Measurements from ENCODE around the gene MICAL2. TPM values are rescaled to one million over a fixed set of nuclear protein-coding genes. Genes with fewer than 3 reads are reported as not detected.

The MICAL2 gene
- total and polyA plus RNA-seq, 2 donors (not counting 1 experiment from before 2014, with no cell fraction given): 0.32 to 0.40 TPM

DNA sequence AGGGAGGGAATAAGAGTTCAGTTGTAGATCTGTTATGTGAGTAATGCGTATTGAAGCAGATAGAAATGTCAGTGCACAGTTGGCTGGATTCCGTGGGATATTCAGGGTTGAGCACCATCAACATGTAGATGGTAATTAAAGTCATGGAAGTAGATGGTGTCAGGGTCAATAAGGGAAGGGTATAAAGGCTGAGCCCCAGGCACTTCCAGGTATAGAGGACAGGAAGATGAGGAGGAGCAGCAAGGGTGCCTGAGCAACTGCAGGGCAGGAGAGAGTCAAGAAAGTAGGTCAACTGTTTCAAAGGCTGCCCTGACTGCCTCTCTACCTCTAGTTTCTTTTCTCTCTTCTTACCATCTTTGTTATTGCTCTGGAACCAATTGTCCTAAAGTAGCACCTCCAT, 85.9 kb downstream of the MICAL2 start:
- H3K4me1 Mint-ChIP-seq: no peaks in the 10 kb centered on the region
- H3K79me2 ChIP-seq (ENCODE audit: control insufficient read depth, insufficient read depth, low read length): no peaks in the 10 kb centered on the region
- H3K4me3 ChIP-seq (ENCODE audit: control extremely low read depth in 1 of 5, extremely low read depth in 1 of 5, insufficient read depth in 1 of 5, low read depth in 2 of 5, low read length in 4 of 5): no peak overlapping the region
- ChIA-PET CTCF (no interaction called here), POLR2A (no interaction called here)
- WGBS (ENCODE audit: insufficient coverage): 92% methylated on average over 2 of the region's 2 CpGs
- no peaks in the 10 kb centered on the region for H3K36me3 ChIP-seq (replicated peaks in 1 of 2; ENCODE audit: control extremely low read depth in 1 of 2, control insufficient read depth in 1 of 2, extremely low read depth in 1 of 2, insufficient read depth in 2 of 2, low read length in 1 of 2)
- H3K27ac ChIP-seq (ENCODE audit: low read length in 2 of 2): no peak overlapping the region
- H2AFZ ChIP-seq (ENCODE audit: insufficient read depth, low read depth, low read length, poor library complexity, severe bottlenecking): no peak overlapping the region
- H3K9me3 ChIP-seq (ENCODE audit: control extremely low read depth in 1 of 3, control insufficient read depth in 2 of 3, insufficient read depth in 1 of 3, low read length in 2 of 3): peaks cover 0 to 2% (median 0%) of the 10 kb centered on the region in 3 donors
- H3K4me2 ChIP-seq (replicated peaks; ENCODE audit: low read depth, low read length, poor library complexity, severe bottlenecking): no peak overlapping the region
- no peak for ATAC-seq (ENCODE audit: low read depth)
- H3K4me1 ChIP-seq (ENCODE audit: control insufficient read depth in 2 of 2, insufficient read depth in 2 of 2, low read length in 2 of 2): no peaks in the 10 kb centered on the region
- TF ChIP-seq EZH2 (IDR thresholded peaks at IDR 0.05; ENCODE audit: borderline replicate concordance, insufficient read depth, low read depth, low read length, poor library complexity, severe bottlenecking): no peak
- TF ChIP-seq, protein P1, sequence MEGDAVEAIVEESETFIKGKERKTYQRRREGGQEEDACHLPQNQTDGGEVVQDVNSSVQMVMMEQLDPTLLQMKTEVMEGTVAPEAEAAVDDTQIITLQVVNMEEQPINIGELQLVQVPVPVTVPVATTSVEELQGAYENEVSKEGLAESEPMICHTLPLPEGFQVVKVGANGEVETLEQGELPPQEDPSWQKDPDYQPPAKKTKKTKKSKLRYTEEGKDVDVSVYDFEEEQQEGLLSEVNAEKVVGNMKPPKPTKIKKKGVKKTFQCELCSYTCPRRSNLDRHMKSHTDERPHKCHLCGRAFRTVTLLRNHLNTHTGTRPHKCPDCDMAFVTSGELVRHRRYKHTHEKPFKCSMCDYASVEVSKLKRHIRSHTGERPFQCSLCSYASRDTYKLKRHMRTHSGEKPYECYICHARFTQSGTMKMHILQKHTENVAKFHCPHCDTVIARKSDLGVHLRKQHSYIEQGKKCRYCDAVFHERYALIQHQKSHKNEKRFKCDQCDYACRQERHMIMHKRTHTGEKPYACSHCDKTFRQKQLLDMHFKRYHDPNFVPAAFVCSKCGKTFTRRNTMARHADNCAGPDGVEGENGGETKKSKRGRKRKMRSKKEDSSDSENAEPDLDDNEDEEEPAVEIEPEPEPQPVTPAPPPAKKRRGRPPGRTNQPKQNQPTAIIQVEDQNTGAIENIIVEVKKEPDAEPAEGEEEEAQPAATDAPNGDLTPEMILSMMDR (IDR thresholded peaks at IDR 0.05): no peak
- intact Hi-C loops (cut with micrococcal nuclease): no loop called here
- no peak overlapping the region for H3K9ac ChIP-seq (ENCODE audit: low read length)
- H3K27me3 ChIP-seq (replicated peaks in 1 of 4; ENCODE audit: control extremely low read depth in 1 of 4, control insufficient read depth in 3 of 4, insufficient read depth in 4 of 4, low read length in 3 of 4): no peaks in the 10 kb centered on the region
- no peak overlapping the region for H3K4me3 Mint-ChIP-seq
- DNase-seq: no peak
- H3K27me3 Mint-ChIP-seq: peaks cover 3% of the 10 kb centered on the region
- no peak overlapping the region for H3K27ac Mint-ChIP-seq
- no peaks in the 10 kb centered on the region for H3K9me3 Mint-ChIP-seq (ENCODE audit: insufficient read depth)
- H4K20me1 ChIP-seq (ENCODE audit: control insufficient read depth, insufficient read depth, low read length, poor library complexity, severe bottlenecking): no peaks in the 10 kb centered on the region

DNA sequence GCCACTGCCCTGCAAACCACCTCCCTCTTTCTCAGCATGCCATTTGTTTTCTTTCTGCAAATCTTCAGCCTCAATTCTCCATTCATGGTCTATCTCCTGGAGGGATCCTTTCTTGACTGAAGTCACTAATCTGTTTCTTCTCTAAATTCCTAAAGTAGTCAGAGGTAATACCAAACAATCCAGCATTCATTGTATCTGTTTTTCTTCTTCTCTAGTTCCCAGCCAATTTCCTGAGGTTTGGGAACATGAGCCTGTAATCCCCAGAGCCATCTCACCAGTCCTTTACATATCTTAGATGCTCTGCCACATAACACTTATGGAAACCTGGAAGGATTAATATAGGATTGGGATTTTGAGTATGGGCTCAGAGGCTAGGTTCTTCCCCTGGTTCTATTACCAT, 86.5 kb downstream of the MICAL2 start:
- no peaks in the 10 kb centered on the region for H3K4me1 Mint-ChIP-seq

More for the DNA sequence above, 86.5 kb downstream of the MICAL2 start:
- DNase-seq: no peak
- no peak overlapping the region for H2AFZ ChIP-seq (ENCODE audit: insufficient read depth, low read depth, low read length, poor library complexity, severe bottlenecking)
- no peaks in the 10 kb centered on the region for H3K27me3 ChIP-seq (replicated peaks in 1 of 4; ENCODE audit: control extremely low read depth in 1 of 4, control insufficient read depth in 3 of 4, insufficient read depth in 4 of 4, low read length in 3 of 4)
- no peak overlapping the region for H3K4me2 ChIP-seq (replicated peaks; ENCODE audit: low read depth, low read length, poor library complexity, severe bottlenecking)
- peaks cover 0 to 2% (median 0%) of the 10 kb centered on the region in 3 donors for H3K9me3 ChIP-seq (ENCODE audit: control extremely low read depth in 1 of 3, control insufficient read depth in 2 of 3, insufficient read depth in 1 of 3, low read length in 2 of 3)
- H3K4me1 ChIP-seq (ENCODE audit: control insufficient read depth in 2 of 2, insufficient read depth in 2 of 2, low read length in 2 of 2): no peaks in the 10 kb centered on the region
- no peak overlapping the region for H3K27ac ChIP-seq (ENCODE audit: low read length in 2 of 2)
- TF ChIP-seq, protein P1 (IDR thresholded peaks at IDR 0.05): no peak
- no peak for TF ChIP-seq EZH2 (IDR thresholded peaks at IDR 0.05; ENCODE audit: borderline replicate concordance, insufficient read depth, low read depth, low read length, poor library complexity, severe bottlenecking)
- no peak for ATAC-seq (ENCODE audit: low read depth)
- intact Hi-C loops (cut with micrococcal nuclease): no loop called here
- CTCF ChIA-PET: no interaction called here
- H3K4me3 ChIP-seq (ENCODE audit: control extremely low read depth in 1 of 5, extremely low read depth in 1 of 5, insufficient read depth in 1 of 5, low read depth in 2 of 5, low read length in 4 of 5): no peak overlapping the region
- no peaks in the 10 kb centered on the region for H3K9me3 Mint-ChIP-seq (ENCODE audit: insufficient read depth)
- H3K79me2 ChIP-seq (ENCODE audit: control insufficient read depth, insufficient read depth, low read length): no peaks in the 10 kb centered on the region
- POLR2A ChIA-PET: no interaction called here
- H3K36me3 ChIP-seq (replicated peaks in 1 of 2; ENCODE audit: control extremely low read depth in 1 of 2, control insufficient read depth in 1 of 2, extremely low read depth in 1 of 2, insufficient read depth in 2 of 2, low read length in 1 of 2): no peaks in the 10 kb centered on the region
- no peak overlapping the region for H3K4me3 Mint-ChIP-seq
- no peak overlapping the region for H3K9ac ChIP-seq (ENCODE audit: low read length)
- no peak overlapping the region for H3K27ac Mint-ChIP-seq
- peaks cover 3% of the 10 kb centered on the region for H3K27me3 Mint-ChIP-seq
- H4K20me1 ChIP-seq (ENCODE audit: control insufficient read depth, insufficient read depth, low read length, poor library complexity, severe bottlenecking): no peaks in the 10 kb centered on the region

Data from B cell (primary cell).